WTC11 (cell line): ENCODE results near the gene MARCHF10. TPM values are rescaled to one million over a fixed set of nuclear protein-coding genes. Genes with fewer than 3 reads are reported as not detected.

Source experiments
- ATAC-seq: fragments of 200-7000 bp; cut with Tn5 transposase; 2 replicates; pipeline ENCODE4 v1.10.0; 2021; ENCODE audit warnings: mild to moderate bottlenecking, moderate library complexity
- CTCF ChIA-PET: fragments of 300-600 bp; sonication (Branson Sonifier 250); formaldehyde crosslinking; loops from one replicate; lab custom pipeline; 2021; ENCODE audit warnings: antibody characterized with exemption; lab: Charles Lee
- POLR2A ChIA-PET: fragments of 350-600 bp; sonication (Branson Sonifier 250); formaldehyde crosslinking; loops from one replicate; lab custom pipeline; 2021; ENCODE audit warnings: antibody characterized with exemption; lab: Charles Lee
- DNase-seq: peaks from one replicate; pipeline ENCODE4 v3.0.0; 2021; ENCODE audit warnings: low spot score
- H3K27ac Mint-ChIP-seq: 2 replicates; pipeline ENCODE4 v1.8.0; 2021; ENCODE audit warnings: mixed read lengths
- H3K27me3 Mint-ChIP-seq: 2 replicates; pipeline ENCODE4 v1.8.0; 2021; ENCODE audit warnings: low read depth, mild to moderate bottlenecking, moderate library complexity, mixed read lengths
- H3K36me3 Mint-ChIP-seq: 2 replicates; pipeline ENCODE4 v1.8.0; 2021; ENCODE audit warnings: mixed read lengths
- H3K4me1 Mint-ChIP-seq: 2 replicates; pipeline ENCODE4 v1.8.0; 2022; ENCODE audit warnings: mixed read lengths
- H3K4me3 Mint-ChIP-seq: 2 replicates; pipeline ENCODE4 v1.8.0; 2021; ENCODE audit warnings: mild to moderate bottlenecking, moderate library complexity, mixed read lengths
- H3K9me3 Mint-ChIP-seq: 2 replicates; pipeline ENCODE4 v1.8.0; 2021; ENCODE audit warnings: mixed read lengths
- EMX1 ChIP-seq: fragments of 250-450 bp; sonication (Bioruptor Pico); IDR thresholded peaks from 2 replicates; pipeline ENCODE4 v1.8.0; 2021; ENCODE audit warnings: mild to moderate bottlenecking
- ETV6 ChIP-seq: sonication (generic); formaldehyde crosslinking; IDR thresholded peaks from 2 replicates; pipeline ENCODE4 v1.8.1; 2022; ENCODE audit warnings: mild to moderate bottlenecking, missing genetic modification reagents
- GTF2I ChIP-seq: fragments of 250-450 bp; sonication (Bioruptor Pico); conservative IDR thresholded peaks from 2 replicates; pipeline ENCODE4 v1.4.0; 2021; ENCODE audit warnings: mild to moderate bottlenecking
- NFYB ChIP-seq: sonication (generic); formaldehyde crosslinking; conservative IDR thresholded peaks from 2 replicates; pipeline ENCODE4 v1.8.0; 2022; ENCODE audit warnings: low read depth, missing genetic modification reagents
- TP53 ChIP-seq: sonication (generic); formaldehyde crosslinking; IDR thresholded peaks from 2 replicates; pipeline ENCODE4 v1.8.1; 2023; ENCODE audit warnings: mild to moderate bottlenecking, missing genetic modification reagents
- ZNF138 ChIP-seq: sonication (generic); formaldehyde crosslinking; conservative IDR thresholded peaks from 2 replicates; pipeline ENCODE4 v1.8.1; 2022; ENCODE audit warnings: mild to moderate bottlenecking, moderate library complexity, missing genetic modification reagents
- total RNA-seq: library from RNA; stranded (reverse); gene quantifications from 3 replicates; pipeline ENCODE4 v1.2.3, GENCODE V29; 2021
- TF ChIP-seq, protein P1 (sequence below): sonication (generic); formaldehyde crosslinking; IDR thresholded peaks from 2 replicates; pipeline ENCODE4 v1.8.1; 2023; ENCODE audit warnings: mild to moderate bottlenecking, missing genetic modification reagents
- TF ChIP-seq, protein P2 (sequence below): sonication (generic); formaldehyde crosslinking; IDR thresholded peaks from 2 replicates; pipeline ENCODE4 v1.8.1; 2022; ENCODE audit warnings: missing genetic modification reagents, borderline replicate concordance
- TF ChIP-seq, protein P3 (sequence below): sonication (generic); formaldehyde crosslinking; IDR thresholded peaks from 2 replicates; pipeline ENCODE4 v1.8.0; 2023; ENCODE audit warnings: missing genetic modification reagents
- TF ChIP-seq, protein P4 (sequence below): fragments of 250-450 bp; sonication (Bioruptor Pico); IDR thresholded peaks from 2 replicates; pipeline ENCODE4 v1.9.0; 2021; ENCODE audit warnings: mild to moderate bottlenecking
- TF ChIP-seq, protein P5 (sequence below): sonication (generic); formaldehyde crosslinking; IDR thresholded peaks from 2 replicates; pipeline ENCODE4 v1.8.0; 2022; ENCODE audit warnings: mild to moderate bottlenecking, missing genetic modification reagents
- TF ChIP-seq, protein P6 (sequence below): sonication (generic); formaldehyde crosslinking; IDR thresholded peaks from 2 replicates; pipeline ENCODE4 v1.8.0; 2023; ENCODE audit warnings: missing genetic modification reagents, mild to moderate bottlenecking, borderline replicate concordance

The MARCHF10 gene
- total RNA-seq, 1 experiment from 2014 or later = 1.0 TPM

DNA sequence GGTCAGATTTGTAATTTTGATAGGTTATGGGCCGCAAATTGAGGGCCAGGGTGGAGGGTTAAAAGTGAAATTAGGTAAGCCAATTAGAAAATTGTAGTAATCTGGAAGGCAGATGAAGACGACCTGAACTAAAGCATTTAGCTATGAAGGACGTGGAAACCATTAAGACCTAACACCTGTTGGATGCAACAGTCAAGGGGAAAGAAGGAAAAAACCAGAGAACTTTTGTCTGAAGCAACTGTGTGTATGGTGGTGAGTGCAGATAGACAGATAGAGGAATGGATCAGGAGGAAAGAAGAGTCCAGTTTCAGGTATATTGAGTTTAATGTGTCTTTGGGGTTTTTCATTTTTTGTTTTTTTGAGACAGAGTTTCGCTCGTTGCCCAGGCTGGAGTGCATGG lies 40.2 kb upstream of the MARCHF10 start (continued):
- TF ChIP-seq, protein P1, sequence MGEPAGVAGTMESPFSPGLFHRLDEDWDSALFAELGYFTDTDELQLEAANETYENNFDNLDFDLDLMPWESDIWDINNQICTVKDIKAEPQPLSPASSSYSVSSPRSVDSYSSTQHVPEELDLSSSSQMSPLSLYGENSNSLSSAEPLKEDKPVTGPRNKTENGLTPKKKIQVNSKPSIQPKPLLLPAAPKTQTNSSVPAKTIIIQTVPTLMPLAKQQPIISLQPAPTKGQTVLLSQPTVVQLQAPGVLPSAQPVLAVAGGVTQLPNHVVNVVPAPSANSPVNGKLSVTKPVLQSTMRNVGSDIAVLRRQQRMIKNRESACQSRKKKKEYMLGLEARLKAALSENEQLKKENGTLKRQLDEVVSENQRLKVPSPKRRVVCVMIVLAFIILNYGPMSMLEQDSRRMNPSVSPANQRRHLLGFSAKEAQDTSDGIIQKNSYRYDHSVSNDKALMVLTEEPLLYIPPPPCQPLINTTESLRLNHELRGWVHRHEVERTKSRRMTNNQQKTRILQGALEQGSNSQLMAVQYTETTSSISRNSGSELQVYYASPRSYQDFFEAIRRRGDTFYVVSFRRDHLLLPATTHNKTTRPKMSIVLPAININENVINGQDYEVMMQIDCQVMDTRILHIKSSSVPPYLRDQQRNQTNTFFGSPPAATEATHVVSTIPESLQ (CRISPR knock-in tag) = no peak
- TF ChIP-seq ZNF138 (CRISPR knock-in tag) = no peak
- TF ChIP-seq GTF2I = no peak
- TF ChIP-seq, protein P2, sequence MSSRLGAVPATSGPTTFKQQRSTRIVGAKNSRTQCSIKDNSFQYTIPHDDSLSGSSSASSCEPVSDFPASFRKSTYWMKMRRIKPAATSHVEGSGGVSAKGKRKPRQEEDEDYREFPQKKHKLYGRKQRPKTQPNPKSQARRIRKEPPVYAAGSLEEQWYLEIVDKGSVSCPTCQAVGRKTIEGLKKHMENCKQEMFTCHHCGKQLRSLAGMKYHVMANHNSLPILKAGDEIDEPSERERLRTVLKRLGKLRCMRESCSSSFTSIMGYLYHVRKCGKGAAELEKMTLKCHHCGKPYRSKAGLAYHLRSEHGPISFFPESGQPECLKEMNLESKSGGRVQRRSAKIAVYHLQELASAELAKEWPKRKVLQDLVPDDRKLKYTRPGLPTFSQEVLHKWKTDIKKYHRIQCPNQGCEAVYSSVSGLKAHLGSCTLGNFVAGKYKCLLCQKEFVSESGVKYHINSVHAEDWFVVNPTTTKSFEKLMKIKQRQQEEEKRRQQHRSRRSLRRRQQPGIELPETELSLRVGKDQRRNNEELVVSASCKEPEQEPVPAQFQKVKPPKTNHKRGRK = no peak
- TF ChIP-seq, protein P3, sequence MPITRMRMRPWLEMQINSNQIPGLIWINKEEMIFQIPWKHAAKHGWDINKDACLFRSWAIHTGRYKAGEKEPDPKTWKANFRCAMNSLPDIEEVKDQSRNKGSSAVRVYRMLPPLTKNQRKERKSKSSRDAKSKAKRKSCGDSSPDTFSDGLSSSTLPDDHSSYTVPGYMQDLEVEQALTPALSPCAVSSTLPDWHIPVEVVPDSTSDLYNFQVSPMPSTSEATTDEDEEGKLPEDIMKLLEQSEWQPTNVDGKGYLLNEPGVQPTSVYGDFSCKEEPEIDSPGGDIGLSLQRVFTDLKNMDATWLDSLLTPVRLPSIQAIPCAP (CRISPR knock-in tag) = no peak
- TF ChIP-seq, protein P4, sequence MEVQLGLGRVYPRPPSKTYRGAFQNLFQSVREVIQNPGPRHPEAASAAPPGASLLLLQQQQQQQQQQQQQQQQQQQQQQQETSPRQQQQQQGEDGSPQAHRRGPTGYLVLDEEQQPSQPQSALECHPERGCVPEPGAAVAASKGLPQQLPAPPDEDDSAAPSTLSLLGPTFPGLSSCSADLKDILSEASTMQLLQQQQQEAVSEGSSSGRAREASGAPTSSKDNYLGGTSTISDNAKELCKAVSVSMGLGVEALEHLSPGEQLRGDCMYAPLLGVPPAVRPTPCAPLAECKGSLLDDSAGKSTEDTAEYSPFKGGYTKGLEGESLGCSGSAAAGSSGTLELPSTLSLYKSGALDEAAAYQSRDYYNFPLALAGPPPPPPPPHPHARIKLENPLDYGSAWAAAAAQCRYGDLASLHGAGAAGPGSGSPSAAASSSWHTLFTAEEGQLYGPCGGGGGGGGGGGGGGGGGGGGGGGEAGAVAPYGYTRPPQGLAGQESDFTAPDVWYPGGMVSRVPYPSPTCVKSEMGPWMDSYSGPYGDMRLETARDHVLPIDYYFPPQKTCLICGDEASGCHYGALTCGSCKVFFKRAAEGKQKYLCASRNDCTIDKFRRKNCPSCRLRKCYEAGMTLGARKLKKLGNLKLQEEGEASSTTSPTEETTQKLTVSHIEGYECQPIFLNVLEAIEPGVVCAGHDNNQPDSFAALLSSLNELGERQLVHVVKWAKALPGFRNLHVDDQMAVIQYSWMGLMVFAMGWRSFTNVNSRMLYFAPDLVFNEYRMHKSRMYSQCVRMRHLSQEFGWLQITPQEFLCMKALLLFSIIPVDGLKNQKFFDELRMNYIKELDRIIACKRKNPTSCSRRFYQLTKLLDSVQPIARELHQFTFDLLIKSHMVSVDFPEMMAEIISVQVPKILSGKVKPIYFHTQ (CRISPR knock-in tag) = no peak
- TF ChIP-seq TP53 (CRISPR knock-in tag) = no peak
- no peak for TF ChIP-seq NFYB (CRISPR knock-in tag)
- TF ChIP-seq, all 79 proteins: peak for 0

DNA sequence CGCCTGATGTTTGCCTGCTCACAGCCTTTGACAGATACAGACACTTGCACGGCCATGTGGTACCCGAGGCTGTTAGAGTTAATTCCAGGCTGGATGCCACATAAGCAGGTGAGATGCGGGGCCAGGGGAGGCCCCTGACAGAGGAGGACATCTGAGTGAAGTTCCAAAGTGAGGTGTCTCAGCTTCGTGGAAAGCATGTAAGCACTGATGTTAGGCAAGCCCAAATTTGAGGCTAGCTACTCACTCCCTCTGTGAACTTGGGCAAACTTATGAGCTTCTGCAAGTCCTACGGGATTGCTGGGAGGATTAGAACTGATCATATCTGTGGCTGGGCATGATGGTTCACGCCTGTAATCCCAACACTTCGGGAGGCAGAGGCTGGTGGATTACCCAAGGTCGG lies 39.3 kb upstream of the MARCHF10 start:
- POLR2A ChIA-PET = no interaction called here
- CTCF ChIA-PET = no interaction called here
- Mint-ChIP-seq H3K27ac (no peak overlapping the region), H3K27me3 (no peaks in the 10 kb centered on the region), H3K4me3 (no peak overlapping the region), H3K36me3 (no peaks in the 10 kb centered on the region), H3K4me1 (no peaks in the 10 kb centered on the region), H3K9me3 (no peaks in the 10 kb centered on the region)
- TF ChIP-seq, protein P5, sequence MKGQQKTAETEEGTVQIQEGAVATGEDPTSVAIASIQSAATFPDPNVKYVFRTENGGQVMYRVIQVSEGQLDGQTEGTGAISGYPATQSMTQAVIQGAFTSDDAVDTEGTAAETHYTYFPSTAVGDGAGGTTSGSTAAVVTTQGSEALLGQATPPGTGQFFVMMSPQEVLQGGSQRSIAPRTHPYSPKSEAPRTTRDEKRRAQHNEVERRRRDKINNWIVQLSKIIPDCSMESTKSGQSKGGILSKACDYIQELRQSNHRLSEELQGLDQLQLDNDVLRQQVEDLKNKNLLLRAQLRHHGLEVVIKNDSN (CRISPR knock-in tag) = no peak
- TF ChIP-seq, protein P6, sequence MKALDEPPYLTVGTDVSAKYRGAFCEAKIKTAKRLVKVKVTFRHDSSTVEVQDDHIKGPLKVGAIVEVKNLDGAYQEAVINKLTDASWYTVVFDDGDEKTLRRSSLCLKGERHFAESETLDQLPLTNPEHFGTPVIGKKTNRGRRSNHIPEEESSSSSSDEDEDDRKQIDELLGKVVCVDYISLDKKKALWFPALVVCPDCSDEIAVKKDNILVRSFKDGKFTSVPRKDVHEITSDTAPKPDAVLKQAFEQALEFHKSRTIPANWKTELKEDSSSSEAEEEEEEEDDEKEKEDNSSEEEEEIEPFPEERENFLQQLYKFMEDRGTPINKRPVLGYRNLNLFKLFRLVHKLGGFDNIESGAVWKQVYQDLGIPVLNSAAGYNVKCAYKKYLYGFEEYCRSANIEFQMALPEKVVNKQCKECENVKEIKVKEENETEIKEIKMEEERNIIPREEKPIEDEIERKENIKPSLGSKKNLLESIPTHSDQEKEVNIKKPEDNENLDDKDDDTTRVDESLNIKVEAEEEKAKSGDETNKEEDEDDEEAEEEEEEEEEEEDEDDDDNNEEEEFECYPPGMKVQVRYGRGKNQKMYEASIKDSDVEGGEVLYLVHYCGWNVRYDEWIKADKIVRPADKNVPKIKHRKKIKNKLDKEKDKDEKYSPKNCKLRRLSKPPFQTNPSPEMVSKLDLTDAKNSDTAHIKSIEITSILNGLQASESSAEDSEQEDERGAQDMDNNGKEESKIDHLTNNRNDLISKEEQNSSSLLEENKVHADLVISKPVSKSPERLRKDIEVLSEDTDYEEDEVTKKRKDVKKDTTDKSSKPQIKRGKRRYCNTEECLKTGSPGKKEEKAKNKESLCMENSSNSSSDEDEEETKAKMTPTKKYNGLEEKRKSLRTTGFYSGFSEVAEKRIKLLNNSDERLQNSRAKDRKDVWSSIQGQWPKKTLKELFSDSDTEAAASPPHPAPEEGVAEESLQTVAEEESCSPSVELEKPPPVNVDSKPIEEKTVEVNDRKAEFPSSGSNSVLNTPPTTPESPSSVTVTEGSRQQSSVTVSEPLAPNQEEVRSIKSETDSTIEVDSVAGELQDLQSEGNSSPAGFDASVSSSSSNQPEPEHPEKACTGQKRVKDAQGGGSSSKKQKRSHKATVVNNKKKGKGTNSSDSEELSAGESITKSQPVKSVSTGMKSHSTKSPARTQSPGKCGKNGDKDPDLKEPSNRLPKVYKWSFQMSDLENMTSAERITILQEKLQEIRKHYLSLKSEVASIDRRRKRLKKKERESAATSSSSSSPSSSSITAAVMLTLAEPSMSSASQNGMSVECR (CRISPR knock-in tag) = no peak
- TF ChIP-seq ETV6 (CRISPR knock-in tag) (no peak), EMX1 (CRISPR knock-in tag) (no peak)
- DNase-seq (no peak), ATAC-seq (no peak)
